HG03442 (cell line): Measurements from ENCODE around the gene RBBP5.

Source experiments
- ATAC-seq: cut with Tn5 transposase; IDR thresholded peaks from one replicate; pipeline ENCODE4 v1.9.1; 2021; ENCODE audit warnings: mild to moderate bottlenecking, moderate library complexity; ENCODE audit not compliant: unreplicated experiment

The RBBP5 gene

GRCh38 chr1:205058853-205059252, 62.9 kb downstream of the RBBP5 start:
- no peak for ATAC-seq

DNA sequence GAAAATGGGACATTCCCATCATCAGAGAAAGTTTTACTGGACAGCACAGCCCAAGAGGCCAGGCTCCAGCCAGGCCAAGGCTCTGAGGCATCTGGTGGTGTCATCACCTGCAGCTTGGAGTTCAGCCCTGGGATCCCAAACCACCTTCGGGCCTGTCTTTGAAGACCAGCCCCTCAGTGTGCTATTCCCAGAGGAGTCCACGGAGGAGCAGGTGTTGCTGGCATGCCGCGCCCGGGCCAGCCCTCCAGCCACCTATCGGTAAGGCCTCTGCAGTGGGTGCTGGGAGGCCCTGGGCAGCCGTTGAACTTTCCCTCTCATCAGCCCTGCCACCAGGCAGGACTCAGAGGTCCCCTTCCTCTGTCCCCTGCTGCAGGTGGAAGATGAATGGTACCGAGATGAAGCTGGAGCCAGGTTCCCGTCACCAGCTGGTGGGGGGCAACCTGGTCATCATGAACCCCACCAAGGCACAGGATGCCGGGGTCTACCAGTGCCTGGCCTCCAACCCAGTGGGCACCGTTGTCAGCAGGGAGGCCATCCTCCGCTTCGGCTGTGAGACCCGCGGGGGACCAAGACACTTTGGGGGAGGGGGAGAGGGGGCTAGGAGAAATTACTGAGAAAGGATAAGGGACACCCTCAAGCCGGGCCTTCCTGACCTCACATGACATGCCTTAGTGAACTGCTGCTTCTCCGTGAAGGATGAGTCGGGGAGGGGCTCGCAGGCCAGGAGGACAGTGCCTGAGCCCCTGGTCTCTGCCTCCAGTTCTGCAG, 63.8 kb downstream of the RBBP5 start:
- no peak for ATAC-seq

DNA sequence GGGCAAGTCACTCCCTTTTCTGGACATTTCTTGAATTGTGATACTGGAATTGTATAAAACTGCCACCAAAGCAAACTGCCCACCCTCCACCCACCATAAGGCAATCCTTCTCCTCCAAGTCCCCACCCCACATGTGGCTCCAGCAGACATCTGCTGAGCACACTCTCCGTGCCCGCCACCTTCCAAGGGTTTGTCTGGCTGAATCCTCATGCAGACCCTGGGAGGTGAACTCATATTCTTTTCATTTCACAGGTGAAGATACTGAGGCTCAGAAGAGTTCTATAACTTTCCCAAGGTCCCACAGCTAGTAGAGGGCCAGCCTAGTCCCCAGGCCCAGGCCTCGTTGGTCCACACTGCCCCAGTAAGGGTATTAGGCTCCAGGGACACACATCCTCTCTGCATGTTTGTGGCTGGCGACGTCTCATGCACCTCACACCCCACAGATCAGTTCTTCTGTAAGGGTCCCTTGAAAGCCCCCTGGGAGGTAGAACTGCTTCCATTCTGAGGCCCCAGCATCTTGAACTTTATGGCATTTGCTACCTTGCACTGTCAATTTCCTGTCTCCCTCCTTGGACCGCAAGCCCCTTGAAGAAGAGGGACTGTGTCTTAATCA, 64.7 kb downstream of the RBBP5 start:
- no peak for ATAC-seq

DNA sequence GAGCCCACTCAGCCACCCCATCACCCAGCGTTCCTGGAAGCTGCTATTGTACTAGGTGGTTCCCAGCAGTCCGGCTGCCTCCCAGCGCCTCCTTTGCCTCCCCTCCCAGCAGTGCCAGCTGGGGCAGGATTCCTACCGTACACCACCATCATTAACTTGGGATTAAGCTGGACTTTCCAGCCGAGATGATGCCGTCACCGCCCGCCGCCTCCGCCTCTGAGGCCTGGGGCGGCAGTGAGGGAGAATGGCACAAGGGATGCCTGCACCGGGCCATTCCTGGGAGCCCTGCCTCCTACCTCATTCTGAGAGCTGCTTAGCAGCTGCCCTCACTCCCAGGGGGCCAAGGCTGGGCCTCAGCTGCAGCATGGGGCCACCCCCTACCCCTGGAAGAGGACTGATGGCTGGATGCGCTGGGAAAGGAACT, 65.6 kb downstream of the RBBP5 start:
- no peak for ATAC-seq

GRCh38 chr1:205054013-205054412, 67.8 kb downstream of the RBBP5 start:
- ATAC-seq: no peak

- no peak for ATAC-seq
These were observed 68.5 kb downstream of the RBBP5 start for GRCh38 chr1:205053296-205053695.

DNA sequence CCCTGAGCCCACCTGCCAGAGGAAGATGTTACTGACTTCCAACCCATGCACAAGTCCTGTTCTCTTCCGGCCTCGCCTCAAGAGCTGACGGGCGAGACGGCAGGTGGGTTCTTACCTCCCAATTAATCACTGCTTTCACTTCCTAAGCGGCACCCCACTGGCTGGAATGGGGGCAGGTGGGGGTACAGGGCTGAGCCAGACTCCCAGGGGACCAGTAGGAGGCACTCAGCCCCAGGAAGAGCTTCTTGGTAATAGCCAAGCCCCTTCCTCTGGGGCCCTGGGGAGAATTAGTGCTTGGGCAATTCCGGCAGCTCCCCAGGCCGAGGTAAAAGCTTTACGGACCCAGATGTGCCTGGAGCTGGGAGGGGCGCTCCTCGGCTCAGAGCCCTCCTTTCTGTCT, 69.1 kb downstream of the RBBP5 start:
- ATAC-seq: no peak

- ATAC-seq: no peak
These were observed 72.3 kb downstream of the RBBP5 start for GRCh38 chr1:205049479-205049878.

GRCh38 chr1:205048382-205048781, 73.4 kb downstream of the RBBP5 start:
- ATAC-seq: no peak

DNA sequence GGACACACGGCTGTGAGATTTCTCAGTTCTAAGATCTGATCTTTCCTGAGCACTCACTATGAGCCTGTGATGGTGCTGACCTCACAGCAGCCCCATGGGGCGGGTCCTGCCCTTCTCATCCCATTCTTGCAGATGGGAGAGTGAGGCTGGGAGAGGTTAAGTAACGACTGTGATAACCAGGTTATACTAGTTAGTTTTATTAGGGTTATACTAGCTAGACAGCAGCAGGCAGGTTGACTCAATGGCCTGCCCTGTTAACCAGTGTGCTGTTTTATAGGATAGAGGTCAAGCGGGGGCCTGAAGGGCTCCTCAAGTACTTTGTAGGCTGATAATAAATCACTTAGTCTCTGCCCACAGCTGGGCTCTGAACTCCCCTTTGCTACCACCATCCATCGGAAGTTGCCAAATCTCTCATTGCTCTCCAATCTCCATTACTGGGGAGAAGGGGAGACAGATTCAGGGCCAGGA, 74.0 kb downstream of the RBBP5 start:
- ATAC-seq: no peak

- ATAC-seq: no peak
These were observed 74.9 kb downstream of the RBBP5 start for GRCh38 chr1:205046870-205047269.

DNA sequence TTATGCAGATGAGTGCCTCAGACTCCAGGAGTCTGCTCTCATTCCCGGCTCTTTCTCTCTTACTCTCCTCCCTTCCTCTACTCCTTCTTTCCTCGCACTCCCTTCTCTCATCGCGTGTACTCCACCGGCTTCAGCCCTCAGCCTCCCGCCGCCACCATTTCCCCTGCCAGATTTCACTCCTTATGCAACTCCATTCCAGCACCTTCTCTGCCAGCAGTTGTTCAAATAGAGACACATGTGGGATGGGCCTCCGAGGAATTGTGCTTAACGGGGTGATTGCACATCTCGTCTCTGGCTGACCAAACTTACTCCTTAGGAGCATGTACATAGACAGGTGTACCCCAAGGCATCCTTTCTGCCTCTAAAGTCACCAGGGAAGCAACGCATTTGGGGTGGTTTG, 76.6 kb downstream of the RBBP5 start:
- ATAC-seq: no peak

- no peak for ATAC-seq
These were observed 77.0 kb downstream of the RBBP5 start for GRCh38 chr1:205044741-205045140.

- ATAC-seq: no peak
These were observed 77.9 kb downstream of the RBBP5 start for GRCh38 chr1:205043866-205044265.

- ATAC-seq: no peak
These were observed 78.6 kb downstream of the RBBP5 start, which contains the start of gene CNTN2 for GRCh38 chr1:205042911-205043806. Gene CNTN2, plus strand, starts transcription at chr1:205043212. Its CDS starts 9,974 bp downstream, at chr1:205053186.

GRCh38 chr1:205041998-205042910, 79.5 kb downstream of the RBBP5 start:
- no peak for ATAC-seq

- ATAC-seq: no peak
These were observed 80.6 kb downstream of the RBBP5 start for GRCh38 chr1:205041001-205041715.

GRCh38 chr1:205038132-205038786, 83.5 kb downstream of the RBBP5 start:
- no peak for ATAC-seq

DNA sequence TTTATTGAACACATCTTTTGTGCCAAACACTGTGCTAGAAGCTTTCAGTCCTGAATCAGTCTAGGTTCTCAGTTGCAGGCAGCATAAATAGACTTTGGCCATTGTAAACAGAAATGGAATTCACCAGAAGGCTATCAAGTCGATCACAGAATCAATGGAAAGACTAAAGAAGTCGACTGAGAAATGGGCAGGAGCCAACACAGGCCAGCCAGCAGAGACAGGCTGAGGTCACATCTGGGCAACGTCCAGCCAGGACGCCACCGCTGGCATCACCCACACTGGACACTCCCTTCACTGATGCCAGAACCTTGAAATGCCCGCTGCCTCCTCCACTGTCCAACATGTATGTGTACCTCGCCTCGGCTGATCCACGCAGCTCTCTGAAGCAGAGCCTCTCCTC, 84.2 kb downstream of the RBBP5 start:
- no peak for ATAC-seq
